ENCODE measurements around the gene RNFT2. TPM values are rescaled to one million over a fixed set of nuclear protein-coding genes. Genes with fewer than 3 reads are reported as not detected.
"Not testable (repeated sequence)": the region's sequence is repeated elsewhere in the genome, so short reads cannot be mapped to it uniquely, and the experiment has no call there.

The RNFT2 gene
- total RNA-seq, 1 experiment from 2014 or later: 34.9 TPM

DNA sequence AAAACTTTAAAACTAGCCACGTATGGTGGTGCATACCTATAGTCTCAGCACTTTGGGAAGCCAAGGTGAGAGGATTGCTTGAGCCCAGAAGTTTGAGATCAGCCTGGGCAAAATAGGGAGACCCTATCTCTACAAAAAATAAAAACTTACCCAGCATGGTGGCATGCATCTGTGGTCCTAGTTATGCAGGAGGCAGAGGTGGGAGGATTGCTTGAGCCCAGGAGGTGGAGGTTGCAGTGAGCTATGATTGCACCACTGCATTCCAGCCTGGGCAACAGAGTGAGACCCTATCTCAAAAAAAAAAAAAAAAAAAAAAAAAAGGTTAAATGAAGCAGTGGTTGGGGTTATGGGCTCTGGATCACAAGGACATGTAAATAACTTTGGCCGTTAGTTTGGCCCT is 4.7 kb downstream of the RNFT2 start:
- H3K79me2 ChIP-seq (ENCODE audit: insufficient read depth, low read length); H4K20me1 ChIP-seq (ENCODE audit: insufficient read depth); BruUV-seq (replicated peaks); DNase-seq (ENCODE audit: low read depth, low spot score); ATAC-seq; RAD21 ChIA-PET (ENCODE audit: low non-redundant PET in 1 of 2, low total read pairs in 2 of 2, uncharacterized antibody in 2 of 2, unreplicated experiment in 2 of 2); H3K36me3 ChIP-seq (ENCODE audit: control insufficient read depth in 1 of 2, insufficient read depth in 2 of 2, low read length in 2 of 2); H3K9me2 ChIP-seq (ENCODE audit: insufficient read depth); H2AFZ ChIP-seq (ENCODE audit: low read depth, low read length, poor library complexity, severe bottlenecking); H3K9me3 ChIP-seq (ENCODE audit: control insufficient read depth in 1 of 2, insufficient read depth in 1 of 2, low read depth in 1 of 2, low read length in 2 of 2); H3K27me3 ChIP-seq (ENCODE audit: insufficient read depth, low read length); H3K4me2 ChIP-seq (ENCODE audit: low read length); POLR2A ChIA-PET; H3K9ac ChIP-seq (ENCODE audit: low read length); intact Hi-C loops (cut with micrococcal nuclease); H3K27ac ChIP-seq (ENCODE audit: low read depth, low read length); H3K4me3 ChIP-seq (replicated peaks in 1 of 2; ENCODE audit: low read depth in 1 of 2, low read length in 2 of 2): not testable (repeated sequence)
- peaks cover 7 to 11% of the 10 kb centered on the region in 2 experiments for H3K4me1 ChIP-seq (ENCODE audit: control insufficient read depth in 1 of 2, insufficient read depth in 2 of 2, low read length in 2 of 2)
- CTCF ChIA-PET: interaction anchor here (0.9 kb wide), 1 partner anchor 17 kb away, joined by 4 read pairs; no protein-coding TSS in a partner anchor

- H3K9me2 ChIP-seq (ENCODE audit: insufficient read depth): no peaks in the 10 kb centered on the region
- no peaks in the 10 kb centered on the region for H4K20me1 ChIP-seq (ENCODE audit: insufficient read depth)
- no peaks in the 10 kb centered on the region for H3K27me3 ChIP-seq (ENCODE audit: insufficient read depth, low read length)
- H3K9me3 ChIP-seq (ENCODE audit: control insufficient read depth in 1 of 2, insufficient read depth in 1 of 2, low read depth in 1 of 2, low read length in 2 of 2): no peaks in the 10 kb centered on the region
- DNase-seq (ENCODE audit: low read depth, low spot score): no peak
- no peak overlapping the region for H3K9ac ChIP-seq (ENCODE audit: low read length)
- intact Hi-C loops (cut with micrococcal nuclease): no loop called here
- ATAC-seq: no peak
- no TSS peak for BruUV-seq (replicated peaks)
- RAD21 ChIA-PET (ENCODE audit: low non-redundant PET in 1 of 2, low total read pairs in 2 of 2, uncharacterized antibody in 2 of 2, unreplicated experiment in 2 of 2): no interaction called here
- POLR2A ChIA-PET: no interaction called here
- H3K36me3 ChIP-seq (ENCODE audit: control insufficient read depth in 1 of 2, insufficient read depth in 2 of 2, low read length in 2 of 2): no peaks in the 10 kb centered on the region
- no peak for TF ChIP-seq JUND (IDR thresholded peaks at IDR 0.05)
- no peak for TF ChIP-seq POLR2AphosphoS5 (IDR thresholded peaks at IDR 0.05; ENCODE audit: low read depth, low read length)
- no peak for TF ChIP-seq ELF1 (IDR thresholded peaks at IDR 0.05; ENCODE audit: borderline replicate concordance, low read depth)
- TF ChIP-seq, protein P1, sequence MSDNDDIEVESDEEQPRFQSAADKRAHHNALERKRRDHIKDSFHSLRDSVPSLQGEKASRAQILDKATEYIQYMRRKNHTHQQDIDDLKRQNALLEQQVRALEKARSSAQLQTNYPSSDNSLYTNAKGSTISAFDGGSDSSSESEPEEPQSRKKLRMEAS (IDR thresholded peaks at IDR 0.05): no peak
- no peak overlapping the region for H3K27ac ChIP-seq (ENCODE audit: low read depth, low read length)
- no peak overlapping the region for H3K4me2 ChIP-seq (ENCODE audit: low read length)
- CTCF ChIA-PET: no interaction called here
- H2AFZ ChIP-seq (ENCODE audit: low read depth, low read length, poor library complexity, severe bottlenecking): no peak overlapping the region
- no peaks in the 10 kb centered on the region for H3K4me1 ChIP-seq (ENCODE audit: control insufficient read depth in 1 of 2, insufficient read depth in 2 of 2, low read length in 2 of 2)
- H3K4me3 ChIP-seq (replicated peaks in 1 of 2; ENCODE audit: low read depth in 1 of 2, low read length in 2 of 2): no peak overlapping the region
- H3K79me2 ChIP-seq (ENCODE audit: insufficient read depth, low read length): no peaks in the 10 kb centered on the region
Observed at GRCh38 chr12:116744766-116745165, 6.7 kb downstream of the RNFT2 start.

Measured in HCT116 (cell line).